Mesothelial cell of epicardium (in vitro differentiated cells): ENCODE data around the gene PARP16. TPM values are rescaled to one million over a fixed set of nuclear protein-coding genes. Genes with fewer than 3 reads are reported as not detected.
A peak's percentile ranks its signal among the peaks of the same experiment; 100 is the strongest.

ENCODE experiments used
- DNase-seq, 2 experiments: peaks; one replicate each; pipeline ENCODE4 v3.0.0; 2021; ENCODE audit warnings: low spot score in 2 of 2; ENCODE audit not compliant: unreplicated experiment in 2 of 2
- H3K27ac Mint-ChIP-seq: 2 replicates; pipeline ENCODE4 v1.8.0; 2021; ENCODE audit warnings: mixed read lengths
- H3K27me3 Mint-ChIP-seq: 2 replicates; pipeline ENCODE4 v1.8.0; 2021; ENCODE audit warnings: low read depth, mixed read lengths
- H3K36me3 Mint-ChIP-seq: 2 replicates; pipeline ENCODE4 v1.8.0; 2021; ENCODE audit warnings: mixed read lengths
- H3K4me1 Mint-ChIP-seq: 2 replicates; pipeline ENCODE4 v1.8.0; 2021; ENCODE audit warnings: mixed read lengths
- H3K4me3 Mint-ChIP-seq: 2 replicates; pipeline ENCODE4 v1.8.0; 2021; ENCODE audit warnings: mild to moderate bottlenecking, moderate library complexity, mixed read lengths
- H3K9me3 Mint-ChIP-seq: 2 replicates; pipeline ENCODE4 v1.8.0; 2021; ENCODE audit warnings: mixed read lengths
- total RNA-seq: library from RNA; stranded (reverse); gene quantifications from 3 replicates; pipeline ENCODE4 v1.2.1, GENCODE V29; 2021
- TF ChIP-seq, protein P1 (sequence below): fragments of 200-600 bp; sonication (generic); IDR thresholded peaks from one replicate; pipeline ENCODE4 v1.5.0; 2021; ENCODE audit warnings: antibody characterized with exemption; ENCODE audit not compliant: unreplicated experiment

PARP16 gene, protein sequence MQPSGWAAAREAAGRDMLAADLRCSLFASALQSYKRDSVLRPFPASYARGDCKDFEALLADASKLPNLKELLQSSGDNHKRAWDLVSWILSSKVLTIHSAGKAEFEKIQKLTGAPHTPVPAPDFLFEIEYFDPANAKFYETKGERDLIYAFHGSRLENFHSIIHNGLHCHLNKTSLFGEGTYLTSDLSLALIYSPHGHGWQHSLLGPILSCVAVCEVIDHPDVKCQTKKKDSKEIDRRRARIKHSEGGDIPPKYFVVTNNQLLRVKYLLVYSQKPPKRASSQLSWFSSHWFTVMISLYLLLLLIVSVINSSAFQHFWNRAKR
- 17.7 to 21.0 TPM (median 18.6 TPM) in 3 replicates for total RNA-seq

DNA sequence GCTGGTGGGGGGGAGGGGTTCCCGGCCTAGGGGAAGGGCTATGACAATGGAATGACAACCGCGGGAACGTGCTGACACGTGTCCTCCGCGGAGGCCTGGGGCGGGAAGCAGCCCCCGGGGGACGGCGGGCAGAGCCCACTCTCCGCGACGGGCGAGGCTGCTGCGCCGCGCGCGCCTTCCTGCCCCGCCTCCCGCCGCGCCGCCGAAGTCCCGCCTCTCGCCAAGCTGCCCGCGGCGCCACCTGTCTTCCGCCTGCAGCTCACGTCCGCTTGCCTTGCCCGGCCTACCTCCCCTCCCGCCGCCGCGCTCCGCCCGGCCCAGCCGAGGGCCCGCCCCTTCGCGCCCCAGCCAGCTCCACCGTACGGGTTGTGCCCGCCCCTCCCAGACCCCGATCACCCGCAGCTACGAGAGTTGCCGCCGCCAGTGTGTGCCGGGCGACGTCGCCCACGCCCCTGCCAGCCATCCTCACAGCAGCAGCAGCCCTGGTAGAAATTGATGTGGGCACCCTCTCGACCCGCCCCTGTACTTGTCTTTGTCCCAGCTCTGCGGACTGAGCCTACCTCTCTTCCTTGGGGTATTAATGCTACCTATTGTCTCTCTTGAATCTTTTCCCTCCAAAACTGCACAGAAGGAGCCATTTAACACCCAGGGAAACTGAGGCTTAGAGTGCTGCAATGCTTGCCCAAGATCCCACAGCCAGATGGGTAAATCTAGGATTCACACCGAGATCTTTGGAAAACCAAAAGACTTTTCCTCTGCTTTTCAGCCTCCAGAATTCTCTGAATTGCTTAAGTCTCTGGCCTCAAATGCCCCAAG is at the start of gene PARP16:
Gene PARP16 (minus strand): TSS at position 180 of the 816 bp plus-strand sequence. CDS start 457 bp downstream, outside the sequence.
- H3K27ac Mint-ChIP-seq: peak within 1 kb of the TSS; percentile 85
- H3K4me3 Mint-ChIP-seq: peak within 1 kb of the TSS; percentile 79
- H3K4me1 Mint-ChIP-seq: peaks cover 22% of the 10 kb centered on the region
- no peaks in the 10 kb centered on the region for H3K27me3 Mint-ChIP-seq
- TF ChIP-seq, protein P1, sequence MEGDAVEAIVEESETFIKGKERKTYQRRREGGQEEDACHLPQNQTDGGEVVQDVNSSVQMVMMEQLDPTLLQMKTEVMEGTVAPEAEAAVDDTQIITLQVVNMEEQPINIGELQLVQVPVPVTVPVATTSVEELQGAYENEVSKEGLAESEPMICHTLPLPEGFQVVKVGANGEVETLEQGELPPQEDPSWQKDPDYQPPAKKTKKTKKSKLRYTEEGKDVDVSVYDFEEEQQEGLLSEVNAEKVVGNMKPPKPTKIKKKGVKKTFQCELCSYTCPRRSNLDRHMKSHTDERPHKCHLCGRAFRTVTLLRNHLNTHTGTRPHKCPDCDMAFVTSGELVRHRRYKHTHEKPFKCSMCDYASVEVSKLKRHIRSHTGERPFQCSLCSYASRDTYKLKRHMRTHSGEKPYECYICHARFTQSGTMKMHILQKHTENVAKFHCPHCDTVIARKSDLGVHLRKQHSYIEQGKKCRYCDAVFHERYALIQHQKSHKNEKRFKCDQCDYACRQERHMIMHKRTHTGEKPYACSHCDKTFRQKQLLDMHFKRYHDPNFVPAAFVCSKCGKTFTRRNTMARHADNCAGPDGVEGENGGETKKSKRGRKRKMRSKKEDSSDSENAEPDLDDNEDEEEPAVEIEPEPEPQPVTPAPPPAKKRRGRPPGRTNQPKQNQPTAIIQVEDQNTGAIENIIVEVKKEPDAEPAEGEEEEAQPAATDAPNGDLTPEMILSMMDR: no peak
- peak; percentile 84 to 90 for DNase-seq
- H3K9me3 Mint-ChIP-seq: no peaks in the 10 kb centered on the region
- peaks cover 10% of the 10 kb centered on the region for H3K36me3 Mint-ChIP-seq

DNA sequence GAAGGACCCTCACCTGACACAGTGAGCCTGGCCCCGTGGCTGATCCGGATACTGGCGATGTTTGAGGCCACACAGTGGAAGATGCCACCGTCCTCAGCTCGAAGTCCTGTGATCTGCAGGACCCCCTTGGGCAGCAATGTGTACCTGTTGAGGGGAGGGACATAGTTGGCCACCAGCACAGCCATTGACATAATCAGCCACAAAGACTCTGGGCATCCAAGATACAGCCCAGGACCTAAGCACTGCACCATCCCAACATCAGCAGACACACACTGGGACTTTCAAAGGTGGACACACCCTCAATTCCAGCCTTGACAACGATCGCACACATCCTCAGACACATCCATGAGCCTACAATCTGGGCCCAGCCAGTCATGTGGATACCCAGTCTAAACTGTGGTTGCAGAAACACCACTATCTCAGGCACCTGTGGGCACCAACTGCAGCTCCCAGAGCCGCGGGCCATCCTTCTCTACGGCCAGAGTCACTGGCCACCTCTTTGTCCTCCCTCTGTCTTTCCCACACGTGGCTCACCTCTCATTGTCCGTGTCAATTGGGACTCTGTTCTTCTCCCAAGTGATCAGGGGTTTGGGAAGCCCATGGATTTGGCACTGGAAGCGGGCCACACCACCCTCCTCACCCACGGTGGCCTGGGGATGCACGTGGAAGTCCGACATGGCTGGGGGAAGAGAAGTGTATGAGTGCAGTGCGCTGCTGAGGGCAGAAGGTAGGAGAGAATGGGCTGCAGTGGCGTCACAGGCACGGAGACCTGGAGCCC is 48.8 kb upstream of the PARP16 start:
- TF ChIP-seq, protein P1: no peak
- no peak for DNase-seq
- no peak overlapping the region for H3K4me3 Mint-ChIP-seq
- H3K9me3 Mint-ChIP-seq: no peaks in the 10 kb centered on the region
- H3K4me1 Mint-ChIP-seq: peaks cover 45% of the 10 kb centered on the region
- H3K27ac Mint-ChIP-seq: no peak overlapping the region
- H3K27me3 Mint-ChIP-seq: no peaks in the 10 kb centered on the region
- peaks cover 7% of the 10 kb centered on the region for H3K36me3 Mint-ChIP-seq

DNA sequence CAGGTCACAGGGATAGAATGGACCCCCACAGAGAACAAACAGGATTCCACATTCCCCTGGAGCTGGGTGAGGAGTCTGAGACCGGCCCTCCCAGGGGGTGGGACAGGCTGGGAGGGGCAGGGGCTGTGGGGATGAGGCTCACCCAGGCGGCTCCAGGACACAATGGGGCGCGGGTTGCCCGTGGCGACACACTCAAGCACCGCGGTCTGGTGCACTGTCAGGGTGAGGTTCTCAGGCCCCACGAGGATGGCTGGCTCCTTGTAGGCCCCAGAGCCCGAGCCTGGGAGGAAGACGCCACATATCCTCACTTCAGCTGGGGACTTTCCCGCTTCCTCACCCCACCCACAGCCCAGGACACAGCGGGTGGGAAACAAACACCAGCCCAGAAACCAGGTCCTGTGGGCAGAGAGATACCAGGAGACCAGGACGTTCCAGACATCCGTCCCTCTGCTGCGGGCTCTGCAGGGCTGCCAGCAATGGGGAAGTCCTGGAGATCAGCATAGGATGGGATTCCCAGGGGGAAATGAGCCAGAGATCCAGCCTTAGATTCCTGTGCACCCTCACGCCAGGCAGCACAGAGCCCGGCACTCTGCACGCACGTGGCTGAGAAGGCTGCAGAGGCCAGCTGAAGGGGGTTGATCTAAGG is 48.0 kb upstream of the PARP16 start:
- peaks cover 12% of the 10 kb centered on the region for H3K36me3 Mint-ChIP-seq
- H3K9me3 Mint-ChIP-seq: no peaks in the 10 kb centered on the region
- TF ChIP-seq, protein P1: no peak
- H3K4me1 Mint-ChIP-seq: peaks cover 37% of the 10 kb centered on the region
- H3K27ac Mint-ChIP-seq: no peak overlapping the region
- no peak overlapping the region for H3K4me3 Mint-ChIP-seq
- H3K27me3 Mint-ChIP-seq: no peaks in the 10 kb centered on the region
- no peak for DNase-seq

DNA sequence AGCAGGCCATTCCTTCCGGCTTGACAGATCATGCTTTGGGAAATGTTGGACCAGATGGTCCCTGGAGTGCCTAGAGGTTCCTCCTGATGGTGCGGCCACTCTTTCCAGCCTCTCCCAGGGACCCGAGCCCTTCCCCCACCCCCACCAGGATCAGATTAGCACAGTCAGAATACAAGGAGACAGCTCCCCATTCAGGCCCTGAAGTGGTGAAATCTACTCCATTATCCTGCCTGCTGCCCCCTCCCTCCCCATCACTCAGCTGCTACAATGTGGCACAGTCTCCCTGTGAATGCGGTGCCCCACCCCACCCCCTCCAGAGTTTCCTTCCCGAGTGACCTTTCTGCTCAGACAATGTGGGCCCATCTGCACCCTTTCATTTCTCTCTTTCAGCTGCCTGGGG is 47.2 kb upstream of the PARP16 start:
- Mint-ChIP-seq H3K9me3 (no peaks in the 10 kb centered on the region), H3K27me3 (no peaks in the 10 kb centered on the region), H3K27ac (no peak overlapping the region), H3K36me3 (peaks cover 14% of the 10 kb centered on the region), H3K4me1 (peaks cover 34% of the 10 kb centered on the region), H3K4me3 (no peak overlapping the region)
- DNase-seq: no peak
- TF ChIP-seq, protein P1: no peak
